Suppressor macrophage (primary cell): Measurements from ENCODE around the gene CNTFR.

Experiments
- DNase-seq, 4 experiments: peaks; one replicate each; pipeline ENCODE4 v3.0.0-alpha.2; 2020 to 2022

CNTFR gene

DNA sequence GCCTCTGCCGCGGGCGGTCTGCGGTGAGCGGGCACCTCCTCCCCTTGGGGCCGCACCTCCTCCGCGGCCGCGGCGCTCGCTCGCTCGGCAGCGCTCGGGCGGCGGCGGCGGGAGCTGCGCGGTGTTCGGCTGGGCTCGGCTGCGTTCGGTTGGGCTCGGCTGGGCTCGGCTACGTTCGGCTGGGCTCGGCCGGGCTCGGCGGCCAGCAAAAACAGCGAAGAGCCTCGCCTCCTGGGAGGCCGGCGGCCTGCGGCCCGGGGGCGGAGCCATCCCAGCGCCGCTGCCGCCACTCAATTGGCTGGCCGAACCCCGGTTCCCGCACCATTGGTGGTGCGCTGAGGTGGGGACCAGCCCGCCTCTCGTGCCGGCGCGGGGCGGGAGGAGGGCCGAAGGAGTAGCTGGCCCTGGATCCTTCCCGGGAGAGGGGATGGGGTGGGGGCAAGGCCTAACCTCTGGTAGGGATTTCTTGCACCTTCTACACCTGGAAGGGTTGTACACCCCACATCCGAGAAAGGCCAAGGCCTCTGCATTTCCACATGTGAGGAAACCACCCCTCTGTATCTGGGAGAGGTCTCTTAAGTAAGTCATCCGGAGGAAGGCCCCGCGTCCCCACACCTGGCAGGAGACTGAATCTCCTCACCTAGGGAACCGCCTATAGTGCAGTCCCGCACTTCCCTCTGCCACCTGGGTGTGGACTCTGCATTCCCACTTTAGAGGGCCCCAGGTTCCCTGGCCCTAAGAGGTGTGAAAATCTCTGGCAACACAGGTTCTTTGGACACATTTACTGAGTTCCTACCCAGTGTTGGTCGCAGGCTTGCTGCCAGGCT, 66.3 kb downstream of the CNTFR start, which contains the start of gene ENHO:
Gene ENHO (minus strand): TSS at position 20 of the 827 bp plus-strand sequence. CDS start 1,295 bp downstream, outside the sequence.
- DNase-seq = peak; percentile 90 to 96 (median 94)

DNA sequence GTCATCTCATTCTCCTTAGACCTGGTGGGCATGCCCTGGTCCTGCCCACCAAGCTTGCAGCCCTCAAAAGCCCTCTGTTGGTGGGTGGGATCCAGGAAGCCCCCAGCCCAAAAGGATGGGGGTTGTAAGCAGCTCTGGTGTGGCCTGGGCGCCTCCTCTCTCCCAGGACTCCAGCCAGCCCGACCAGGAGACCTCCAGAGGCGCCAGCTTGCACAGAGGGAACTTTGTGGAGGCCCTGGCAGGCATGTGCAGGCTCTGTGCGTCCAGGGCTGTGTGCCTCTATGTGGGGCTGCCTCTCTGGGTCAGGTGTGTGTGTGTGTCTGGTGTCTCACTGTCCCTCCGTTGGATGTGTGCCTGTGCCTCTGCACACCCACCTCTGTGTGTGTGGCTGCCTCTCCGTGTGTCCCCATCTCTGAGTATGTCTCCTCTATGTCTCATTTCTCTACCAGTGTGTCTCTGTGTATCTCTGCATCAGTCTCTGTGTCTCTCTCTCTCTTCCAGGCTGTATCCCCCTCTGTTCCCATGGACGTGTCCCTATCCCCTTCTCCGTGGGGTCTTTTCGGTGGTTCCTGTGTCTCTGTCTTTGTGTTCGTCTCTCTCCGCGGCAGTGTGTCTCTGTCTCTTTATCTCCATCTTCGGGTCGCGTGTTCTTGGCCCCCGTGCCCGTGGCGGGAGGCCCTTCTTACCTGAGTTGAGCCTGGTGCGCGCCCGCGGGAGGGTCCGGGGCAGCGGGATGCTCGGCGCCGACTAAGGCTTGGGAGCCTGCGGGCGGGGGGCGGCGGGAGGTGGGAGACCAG, 67.2 kb downstream of the CNTFR start:
- DNase-seq = no peak

DNA sequence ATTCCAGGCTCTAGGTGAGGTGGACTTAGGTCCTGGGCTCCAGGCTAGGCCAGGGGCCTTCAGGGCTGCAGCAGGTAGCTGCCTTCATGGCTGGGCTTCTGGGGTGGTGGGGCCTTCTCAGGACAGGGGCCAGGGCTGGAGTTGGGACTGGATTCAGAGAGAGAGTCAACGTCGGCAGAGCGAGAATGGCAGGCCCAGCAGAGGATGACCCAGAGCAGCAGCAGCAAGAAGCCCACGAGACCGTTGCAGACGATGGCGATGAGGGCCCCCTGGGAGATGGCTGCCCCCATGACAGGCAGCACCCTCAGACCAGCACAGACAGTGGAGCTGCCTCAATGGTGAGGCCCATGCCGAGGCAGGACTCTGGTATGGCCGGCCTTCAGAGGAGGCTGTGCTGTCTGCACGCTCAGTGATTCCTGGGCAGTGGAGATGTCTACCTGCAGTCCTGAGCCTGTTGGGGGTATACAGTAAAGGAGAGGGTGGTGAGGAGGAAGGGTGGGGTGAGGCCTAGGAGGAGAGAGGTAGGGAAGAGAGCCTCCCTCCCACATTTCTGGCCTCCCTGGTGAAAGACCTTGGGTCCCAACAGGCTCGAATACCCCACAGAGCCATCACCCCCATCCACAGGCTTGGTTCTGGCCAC, 68.0 kb downstream of the CNTFR start:
- DNase-seq = no peak

DNA sequence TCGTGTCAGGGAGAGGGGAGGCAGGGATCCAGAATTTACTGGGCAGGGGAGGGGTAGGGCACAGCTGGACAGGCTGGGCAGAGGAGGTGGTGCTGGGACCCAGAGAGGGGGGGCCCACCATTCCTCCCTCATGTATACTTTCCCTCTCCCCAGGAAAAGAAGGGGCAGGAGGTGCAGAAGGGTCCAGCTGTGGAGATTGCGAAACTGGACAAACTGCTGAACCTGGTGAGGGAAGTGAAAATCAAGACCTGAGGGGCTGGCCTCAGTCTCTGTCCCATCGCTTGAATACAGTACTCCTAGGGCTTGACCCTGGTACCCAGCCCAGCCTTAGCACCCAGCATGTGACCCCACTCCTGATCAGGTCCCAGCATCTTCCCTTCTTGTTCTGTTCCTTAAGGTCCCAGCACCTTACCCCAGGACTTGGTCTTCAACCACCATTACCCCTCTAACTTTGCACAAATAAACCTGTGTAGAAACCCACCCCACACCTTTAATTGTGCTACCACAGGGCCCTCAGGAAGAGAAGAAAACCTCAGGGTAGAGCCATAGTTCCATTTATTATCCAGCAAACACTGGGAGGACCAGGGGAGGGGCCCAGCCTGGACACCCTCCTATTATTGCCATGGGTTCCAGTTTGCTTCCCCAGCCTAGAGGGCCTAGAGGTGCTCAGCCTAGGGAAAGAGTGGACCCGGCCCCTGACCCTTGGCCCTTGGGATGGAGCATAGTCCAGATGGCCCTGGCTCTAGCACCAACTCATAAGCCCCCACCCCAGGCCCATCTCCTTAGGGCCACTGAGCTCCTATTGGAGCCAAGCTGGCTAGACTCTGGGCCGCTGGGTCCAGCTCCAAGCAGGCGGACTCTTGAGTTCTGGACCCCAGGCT, 68.8 kb downstream of the CNTFR start:
- DNase-seq = no peak

GRCh38 chr9:34520096-34520495, 69.4 kb downstream of the CNTFR start:
- DNase-seq = no peak

- DNase-seq = no peak
These were observed 70.1 kb downstream of the CNTFR start for GRCh38 chr9:34519321-34520020.

DNA sequence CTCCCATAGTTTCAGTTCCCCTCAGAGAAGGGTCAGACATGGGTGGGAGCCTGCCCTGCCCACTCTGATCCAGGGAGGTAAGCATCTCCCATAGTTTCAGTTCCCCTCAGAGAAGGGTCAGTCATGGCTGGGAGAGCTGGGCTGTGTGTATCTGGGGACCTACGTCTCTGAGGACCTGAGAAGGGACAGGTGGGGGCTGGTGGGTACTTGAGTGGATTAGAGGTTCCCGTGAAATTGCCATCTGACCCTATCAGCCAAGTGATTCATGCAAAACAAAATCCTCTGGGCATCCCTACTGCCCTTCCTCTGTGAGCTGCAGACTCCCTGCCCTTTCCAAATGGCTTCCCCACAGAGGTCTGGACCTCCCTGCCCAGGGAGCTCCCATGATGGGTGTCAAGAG, 70.6 kb downstream of the CNTFR start:
- DNase-seq = peak in 1 of 4 experiments; percentile 21

GRCh38 chr9:34518110-34518616, 71.4 kb downstream of the CNTFR start:
- DNase-seq = no peak

- no peak for DNase-seq
These were observed 72.3 kb downstream of the CNTFR start for GRCh38 chr9:34517185-34517584.

- DNase-seq = no peak
These were observed 73.6 kb downstream of the CNTFR start for GRCh38 chr9:34515959-34516358.

- DNase-seq = no peak
These were observed 74.7 kb downstream of the CNTFR start for GRCh38 chr9:34514816-34515215.

DNA sequence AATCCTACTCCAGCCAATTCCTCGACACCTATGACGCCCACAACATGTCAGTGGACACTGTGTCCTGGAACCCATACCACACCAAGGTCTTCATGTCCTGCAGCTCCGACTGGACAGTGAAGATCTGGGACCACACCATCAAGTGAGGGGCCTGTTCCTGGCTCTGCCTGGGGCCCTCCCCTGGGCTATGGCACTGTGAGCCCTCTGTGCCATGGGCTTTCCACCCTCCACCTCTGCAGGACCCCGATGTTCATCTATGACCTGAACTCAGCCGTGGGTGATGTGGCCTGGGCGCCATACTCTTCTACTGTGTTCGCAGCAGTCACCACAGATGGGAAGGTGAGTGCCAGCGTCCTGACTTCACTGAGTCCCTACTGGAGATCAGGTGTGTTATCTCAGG, 75.1 kb downstream of the CNTFR start:
- no peak for DNase-seq

DNA sequence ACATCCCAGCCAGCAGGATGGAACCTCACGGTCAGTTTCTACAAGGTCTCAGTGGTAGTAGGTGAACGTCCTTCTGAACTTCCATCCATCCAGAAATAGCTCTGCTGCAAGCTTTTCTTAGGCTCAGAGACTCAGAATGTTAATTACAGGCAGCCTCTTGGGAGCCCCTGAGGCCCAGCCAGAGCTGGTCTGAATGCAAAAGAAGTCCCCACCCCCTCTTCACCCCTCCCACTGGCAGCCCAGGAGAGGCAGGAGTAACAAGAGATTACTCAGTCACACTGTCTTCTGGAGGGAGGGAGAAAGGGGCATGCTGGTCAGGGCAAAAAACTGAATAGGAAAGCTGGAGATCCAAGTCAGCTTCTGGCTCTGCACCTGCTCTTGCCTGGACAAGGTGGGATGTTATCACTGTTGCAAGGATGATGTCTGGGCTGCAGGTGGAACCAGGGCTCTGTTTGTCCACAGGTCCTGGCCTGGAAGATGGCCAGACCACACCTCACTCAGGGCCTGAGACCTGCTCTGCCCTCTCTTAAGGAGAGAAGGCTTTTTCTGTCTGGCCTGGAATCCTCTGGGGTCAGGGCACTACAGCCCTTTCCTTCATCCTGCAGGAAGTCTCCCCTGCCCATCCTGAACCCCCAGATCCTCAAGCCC, 75.8 kb downstream of the CNTFR start:
- DNase-seq = no peak

DNA sequence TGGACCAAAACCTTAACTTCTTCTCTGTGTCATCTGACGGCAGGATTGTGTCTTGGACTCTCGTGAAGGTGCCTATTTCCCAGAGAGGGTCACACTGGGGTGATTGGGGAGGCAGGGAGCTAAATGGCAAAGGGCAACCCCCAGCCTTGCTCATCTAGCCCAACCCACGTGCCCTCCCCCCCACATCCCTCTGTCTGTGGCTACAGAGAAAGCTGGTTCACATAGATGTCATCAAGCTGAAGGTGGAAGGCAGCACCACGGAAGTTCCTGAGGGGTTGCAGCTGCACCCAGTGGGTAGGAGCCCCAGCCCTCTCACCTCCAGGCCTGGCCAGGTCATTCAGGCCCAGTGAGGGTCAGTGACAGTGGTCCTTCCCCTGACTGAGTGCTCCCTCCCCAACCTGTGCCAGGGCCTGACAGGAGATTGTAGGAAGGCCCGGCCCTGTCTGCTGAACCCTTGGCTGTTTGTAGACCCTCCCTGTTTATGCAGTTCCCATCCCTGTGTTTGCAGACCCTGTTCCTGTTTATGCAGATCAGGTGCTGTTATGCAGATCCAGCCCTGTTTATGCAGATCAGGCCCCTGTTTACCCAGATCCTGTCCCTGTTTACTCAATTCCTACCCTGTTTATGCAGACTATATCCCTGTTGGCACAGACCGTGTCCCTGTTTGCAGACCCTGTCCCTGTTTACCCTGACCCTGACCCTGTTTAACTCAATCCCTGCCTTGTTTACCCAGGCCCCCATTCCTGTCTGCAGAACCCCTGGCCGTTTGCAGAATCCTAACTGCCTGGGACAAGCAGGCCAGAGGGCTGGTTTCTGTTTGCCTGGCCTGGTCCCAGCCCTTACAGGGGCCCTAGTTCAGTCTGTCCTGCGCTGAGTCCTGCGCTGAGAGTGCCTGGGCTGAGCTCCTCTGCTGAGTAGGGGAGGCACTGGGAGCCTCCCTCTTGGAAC, 77.1 kb downstream of the CNTFR start:
- DNase-seq = no peak

GRCh38 chr9:34510497-34511468, 78.7 kb downstream of the CNTFR start:
- no peak for DNase-seq

- no peak for DNase-seq
These were observed 80.6 kb downstream of the CNTFR start for GRCh38 chr9:34508951-34509350.

DNA sequence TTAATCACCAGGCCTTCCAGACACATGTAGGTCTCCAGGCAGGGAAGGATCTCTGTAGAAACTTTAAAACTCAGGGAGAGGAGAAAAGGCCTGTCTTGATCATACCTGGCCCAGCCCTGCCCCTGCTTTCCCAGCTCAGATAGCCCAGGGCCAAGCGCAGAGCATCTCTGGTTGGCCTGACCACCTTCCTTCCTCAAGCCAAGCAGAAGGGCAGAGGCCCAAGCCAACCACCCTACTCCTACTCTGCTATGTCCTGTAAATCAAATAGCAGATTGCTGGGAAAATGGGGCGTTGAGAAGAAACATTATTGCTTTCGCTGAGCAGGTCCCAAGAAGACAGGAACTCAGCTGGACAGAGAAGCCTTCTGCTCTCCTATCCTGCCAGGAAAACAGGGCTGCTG, 81.1 kb downstream of the CNTFR start:
- no peak for DNase-seq

- no peak for DNase-seq
These were observed 81.6 kb downstream of the CNTFR start for GRCh38 chr9:34507966-34508365.
